Measurements from ENCODE around the gene PCNX4. TPM values are rescaled to one million over a fixed set of nuclear protein-coding genes. Genes with fewer than 3 reads are reported as not detected.

The PCNX4 gene
- total RNA-seq, 1 experiment from 2014 or later, result 48.4 TPM

GRCh38 chr14:60061371-60061770, 30.4 kb upstream of the PCNX4 start:
- Histone ChIP-seq H3K9ac (ENCODE audit: low read length) (no peak overlapping the region), H3K9me3 (ENCODE audit: control insufficient read depth in 1 of 2, insufficient read depth in 1 of 2, low read depth in 1 of 2, low read length in 2 of 2) (no peaks in the 10 kb centered on the region), H3K36me3 (ENCODE audit: control insufficient read depth in 1 of 2, insufficient read depth in 2 of 2, low read length in 2 of 2) (no peaks in the 10 kb centered on the region), H3K4me2 (ENCODE audit: low read length) (peak overlapping the region; percentile 33; the same call in 1 of the 2 replicates), H3K27me3 (ENCODE audit: insufficient read depth, low read length) (no peaks in the 10 kb centered on the region), H4K20me1 (ENCODE audit: insufficient read depth) (no peaks in the 10 kb centered on the region), H2AFZ (ENCODE audit: low read depth, low read length, poor library complexity, severe bottlenecking) (no peak overlapping the region), H3K4me1 (ENCODE audit: control insufficient read depth in 1 of 2, insufficient read depth in 2 of 2, low read length in 2 of 2) (peaks cover 4 to 10% of the 10 kb centered on the region in 2 experiments; a peak in 2 of 4 replicates), H3K79me2 (ENCODE audit: insufficient read depth, low read length) (no peaks in the 10 kb centered on the region), H3K27ac (ENCODE audit: low read depth, low read length) (no peak overlapping the region), H3K9me2 (ENCODE audit: insufficient read depth) (no peaks in the 10 kb centered on the region), H3K4me3 (replicated peaks in 1 of 2; ENCODE audit: low read depth in 1 of 2, low read length in 2 of 2) (no peak overlapping the region)
- RAD21 ChIA-PET (ENCODE audit: low non-redundant PET in 1 of 2, low total read pairs in 2 of 2, uncharacterized antibody in 2 of 2, unreplicated experiment in 2 of 2), result no interaction called here
- POLR2A ChIA-PET, result no interaction called here
- intact Hi-C loops (cut with micrococcal nuclease), result loop anchor here (5.0 kb wide), 1 partner anchor 501 kb away; no protein-coding TSS in a partner anchor
- no peak for ATAC-seq
- CTCF ChIA-PET, result interaction anchor here (1.4 kb wide), 1 partner anchor 122 kb away, joined by 3 read pairs; no protein-coding TSS in a partner anchor
- TF ChIP-seq FOSL1 (IDR thresholded peaks at IDR 0.05; ENCODE audit: low read depth), result no peak
- TF ChIP-seq CEBPB (IDR thresholded peaks at IDR 0.05; ENCODE audit: low read depth), result no peak
- TF ChIP-seq SP1 (IDR thresholded peaks at IDR 0.05; ENCODE audit: low read depth), result no peak
- TF ChIP-seq EZH2phosphoT487 (IDR thresholded peaks at IDR 0.05; ENCODE audit: borderline replicate concordance), result no peak
- TF ChIP-seq CBX3 (IDR thresholded peaks at IDR 0.05; ENCODE audit: low read depth), result no peak
- no peak for TF ChIP-seq MAX (IDR thresholded peaks at IDR 0.05)
- no peak for TF ChIP-seq YY1 (IDR thresholded peaks at IDR 0.05; ENCODE audit: extremely low read depth, insufficient replicate concordance, low read depth, low read length)
- no TSS peak for BruUV-seq (replicated peaks)
- no peak for DNase-seq (ENCODE audit: low read depth, low spot score)

- POLR2A ChIA-PET, result no interaction called here
- peaks cover 4 to 10% of the 10 kb centered on the region in 2 experiments; a peak in 2 of 4 replicates for H3K4me1 ChIP-seq (ENCODE audit: control insufficient read depth in 1 of 2, insufficient read depth in 2 of 2, low read length in 2 of 2)
- CTCF ChIA-PET, result interaction anchor here (1.0 to 4.8 kb wide), 2 partner anchors 100 to 119 kb away, joined by 3 to 50 read pairs; no protein-coding TSS in a partner anchor
Measured at GRCh38 chr14:60064491-60065072, 27.1 kb upstream of the PCNX4 start.

More at GRCh38 chr14:60064491-60065072, 27.1 kb upstream of the PCNX4 start:
- H3K27me3 ChIP-seq (ENCODE audit: insufficient read depth, low read length), result no peaks in the 10 kb centered on the region
- TF ChIP-seq RAD21 (IDR thresholded peaks at IDR 0.05; ENCODE audit: low read depth), result peak; percentile 74
- no peak for TF ChIP-seq FOSL1 (IDR thresholded peaks at IDR 0.05; ENCODE audit: low read depth)
- peak; percentile 27 to 67 (median 46); a peak in 4 of 6 replicates for TF ChIP-seq CTCF (IDR thresholded peaks at IDR 0.05 in 2 of 3, conservative IDR thresholded peaks at IDR 0.05 in 1 of 3; ENCODE audit: borderline replicate concordance in 1 of 3, insufficient read depth in 1 of 3, low read depth in 2 of 3, low read length in 2 of 3)
- TF ChIP-seq ELF1 (IDR thresholded peaks at IDR 0.05; ENCODE audit: borderline replicate concordance, low read depth), result no peak
- no peak overlapping the region for H3K4me3 ChIP-seq (replicated peaks in 1 of 2; ENCODE audit: low read depth in 1 of 2, low read length in 2 of 2)
- no peaks in the 10 kb centered on the region for H3K9me3 ChIP-seq (ENCODE audit: control insufficient read depth in 1 of 2, insufficient read depth in 1 of 2, low read depth in 1 of 2, low read length in 2 of 2)
- H3K79me2 ChIP-seq (ENCODE audit: insufficient read depth, low read length), result no peaks in the 10 kb centered on the region
- no TSS peak for BruUV-seq (replicated peaks)
- no peak overlapping the region for H2AFZ ChIP-seq (ENCODE audit: low read depth, low read length, poor library complexity, severe bottlenecking)
- H3K27ac ChIP-seq (ENCODE audit: low read depth, low read length), result no peak overlapping the region
- H3K36me3 ChIP-seq (ENCODE audit: control insufficient read depth in 1 of 2, insufficient read depth in 2 of 2, low read length in 2 of 2), result no peaks in the 10 kb centered on the region
- no peak overlapping the region for H3K9ac ChIP-seq (ENCODE audit: low read length)
- DNase-seq (ENCODE audit: low read depth, low spot score), result peak; percentile 12
- H3K4me2 ChIP-seq (ENCODE audit: low read length), result no peak overlapping the region
- H4K20me1 ChIP-seq (ENCODE audit: insufficient read depth), result no peaks in the 10 kb centered on the region
- intact Hi-C loops (cut with micrococcal nuclease), result loop anchor here (1.0 to 5.0 kb wide), 2 partner anchors 120 to 498 kb away; no protein-coding TSS in a partner anchor
- no peaks in the 10 kb centered on the region for H3K9me2 ChIP-seq (ENCODE audit: insufficient read depth)
- RAD21 ChIA-PET (ENCODE audit: low non-redundant PET in 1 of 2, low total read pairs in 2 of 2, uncharacterized antibody in 2 of 2, unreplicated experiment in 2 of 2), result no interaction called here
- no peak; the same call in 1 of the 2 replicates for ATAC-seq

Data from HCT116 (cell line).